SHP77 (cell line): ENCODE measurements around the gene SH3PXD2A.

Experiments
- DNase-seq, 2 experiments: peaks; one replicate each; lab custom pipeline; 2025; lab: John Stamatoyannopoulos, UW

Gene SH3PXD2A

GRCh38 chr10:103685880-103686669 is 169.3 kb downstream of the SH3PXD2A start:
- DNase-seq = peak; percentile 48 to 49

GRCh38 chr10:103683851-103684250 is 171.5 kb downstream of the SH3PXD2A start:
- DNase-seq = no peak

- DNase-seq = no peak
Measured at GRCh38 chr10:103682631-103683030, 172.7 kb downstream of the SH3PXD2A start.

- DNase-seq = no peak
Measured at GRCh38 chr10:103681617-103682399, 173.6 kb downstream of the SH3PXD2A start.

GRCh38 chr10:103680869-103681236 is 174.5 kb downstream of the SH3PXD2A start:
- DNase-seq = no peak

- DNase-seq = no peak
Measured at GRCh38 chr10:103679096-103679790, 176.1 kb downstream of the SH3PXD2A start.

GRCh38 chr10:103678178-103678526 is 177.2 kb downstream of the SH3PXD2A start:
- DNase-seq = peak; percentile 80 to 93

- no peak for DNase-seq
Measured at GRCh38 chr10:103677486-103678177, 177.7 kb downstream of the SH3PXD2A start.

GRCh38 chr10:103676851-103677417 is 178.4 kb downstream of the SH3PXD2A start:
- DNase-seq = no peak

- DNase-seq = no peak
Measured at GRCh38 chr10:103676058-103676785, 179.2 kb downstream of the SH3PXD2A start.

GRCh38 chr10:103673606-103674005 is 181.8 kb downstream of the SH3PXD2A start:
- no peak for DNase-seq

GRCh38 chr10:103672345-103672744 is 183.0 kb downstream of the SH3PXD2A start:
- DNase-seq = no peak

- no peak for DNase-seq
Measured at GRCh38 chr10:103671126-103671895, 184.1 kb downstream of the SH3PXD2A start.

GRCh38 chr10:103669944-103670343 is 185.4 kb downstream of the SH3PXD2A start:
- no peak for DNase-seq

GRCh38 chr10:103669243-103669929 is 186.0 kb downstream of the SH3PXD2A start:
- no peak for DNase-seq

GRCh38 chr10:103668351-103669242 is 186.8 kb downstream of the SH3PXD2A start:
- DNase-seq = no peak

GRCh38 chr10:103667356-103667755 is 188.0 kb downstream of the SH3PXD2A start:
- DNase-seq = no peak

- no peak for DNase-seq
Measured at GRCh38 chr10:103666762-103667150, 188.6 kb downstream of the SH3PXD2A start.
